Fibroblast of the aortic adventitia (primary cell): ENCODE data around the gene STIMATE. TPM values are rescaled to one million over a fixed set of nuclear protein-coding genes. Genes with fewer than 3 reads are reported as not detected.

Experiments
- DNase-seq: peaks from one replicate; pipeline ENCODE4 v3.0.0-alpha.2; 2010; ENCODE audit warnings: low read depth
- H3K4me3 ChIP-seq: 2 replicates; pipeline ENCODE4 v1.5.1; 2011; ENCODE audit warnings: low read depth, mild to moderate bottlenecking, control low read depth, low read length, moderate library complexity
- total RNA-seq: library from RNA; depleted of rRNA; stranded (reverse); fragments of >200 nt; gene quantifications from 2 replicates; pipeline ENCODE4 v1.2.3, GENCODE V29; 2012; ENCODE audit warnings: low replicate concordance
- TF ChIP-seq, protein P1 (sequence below): IDR thresholded peaks from 2 replicates; pipeline ENCODE4 v1.5.1; 2011; ENCODE audit warnings: mild to moderate bottlenecking, low read length, control low read depth, inconsistent platforms; ENCODE audit not compliant: insufficient read depth

STIMATE gene
- total RNA-seq, 1 donor: 13.1 TPM

DNA sequence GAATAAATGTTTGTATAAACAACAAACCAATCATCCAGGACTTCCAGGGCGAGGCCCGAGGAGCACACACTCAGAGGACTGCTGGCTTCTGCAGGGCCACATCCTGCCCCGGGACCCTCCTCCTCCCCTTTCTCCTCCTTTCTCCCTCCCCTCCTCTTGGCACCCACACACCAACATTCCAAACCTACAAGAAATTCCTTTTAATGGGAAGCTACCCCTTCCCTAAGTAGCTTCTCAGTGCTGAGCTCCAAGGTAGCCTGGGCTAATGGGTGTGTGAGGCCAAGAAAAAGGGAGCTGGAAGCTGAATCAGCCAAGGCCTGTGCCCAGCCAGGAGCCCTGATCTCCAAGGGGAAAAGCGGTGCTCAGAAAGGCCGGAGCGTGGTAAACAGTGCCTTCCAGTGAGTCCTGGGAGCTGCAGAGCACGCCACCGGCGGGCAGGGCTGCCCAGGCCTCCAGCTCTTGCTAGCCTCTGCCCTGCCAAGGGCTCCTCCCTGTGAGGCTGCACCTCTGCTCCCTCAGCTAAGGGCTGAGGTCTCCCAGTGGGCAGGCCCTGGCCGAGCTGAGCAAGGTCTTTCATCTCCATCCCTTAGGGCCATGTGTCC lies 98.9 kb downstream of the STIMATE start:
- TF ChIP-seq, protein P1, sequence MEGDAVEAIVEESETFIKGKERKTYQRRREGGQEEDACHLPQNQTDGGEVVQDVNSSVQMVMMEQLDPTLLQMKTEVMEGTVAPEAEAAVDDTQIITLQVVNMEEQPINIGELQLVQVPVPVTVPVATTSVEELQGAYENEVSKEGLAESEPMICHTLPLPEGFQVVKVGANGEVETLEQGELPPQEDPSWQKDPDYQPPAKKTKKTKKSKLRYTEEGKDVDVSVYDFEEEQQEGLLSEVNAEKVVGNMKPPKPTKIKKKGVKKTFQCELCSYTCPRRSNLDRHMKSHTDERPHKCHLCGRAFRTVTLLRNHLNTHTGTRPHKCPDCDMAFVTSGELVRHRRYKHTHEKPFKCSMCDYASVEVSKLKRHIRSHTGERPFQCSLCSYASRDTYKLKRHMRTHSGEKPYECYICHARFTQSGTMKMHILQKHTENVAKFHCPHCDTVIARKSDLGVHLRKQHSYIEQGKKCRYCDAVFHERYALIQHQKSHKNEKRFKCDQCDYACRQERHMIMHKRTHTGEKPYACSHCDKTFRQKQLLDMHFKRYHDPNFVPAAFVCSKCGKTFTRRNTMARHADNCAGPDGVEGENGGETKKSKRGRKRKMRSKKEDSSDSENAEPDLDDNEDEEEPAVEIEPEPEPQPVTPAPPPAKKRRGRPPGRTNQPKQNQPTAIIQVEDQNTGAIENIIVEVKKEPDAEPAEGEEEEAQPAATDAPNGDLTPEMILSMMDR: no peak
- peak; percentile 9 for DNase-seq
- H3K4me3 ChIP-seq: no peak overlapping the region

DNA sequence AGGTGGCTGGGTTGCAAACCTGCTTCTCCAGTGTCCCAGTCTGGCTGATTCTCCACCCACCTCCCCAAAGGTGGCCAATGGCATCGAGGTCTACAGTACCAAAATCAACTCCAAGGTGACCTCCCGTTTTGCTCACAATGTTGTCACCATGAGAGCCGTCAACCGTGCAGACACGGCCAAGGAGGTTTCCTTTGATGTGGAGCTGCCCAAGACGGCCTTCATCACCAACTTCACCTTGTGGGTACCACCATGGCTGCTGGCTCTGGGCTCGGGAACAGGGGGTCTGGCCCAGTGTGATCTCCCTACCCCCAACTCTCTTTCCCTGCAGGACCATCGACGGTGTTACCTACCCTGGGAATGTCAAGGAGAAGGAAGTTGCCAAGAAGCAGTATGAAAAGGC lies 100.9 kb downstream of the STIMATE start:
- no peak for DNase-seq
- TF ChIP-seq, protein P1: no peak
- no peak overlapping the region for H3K4me3 ChIP-seq

DNA sequence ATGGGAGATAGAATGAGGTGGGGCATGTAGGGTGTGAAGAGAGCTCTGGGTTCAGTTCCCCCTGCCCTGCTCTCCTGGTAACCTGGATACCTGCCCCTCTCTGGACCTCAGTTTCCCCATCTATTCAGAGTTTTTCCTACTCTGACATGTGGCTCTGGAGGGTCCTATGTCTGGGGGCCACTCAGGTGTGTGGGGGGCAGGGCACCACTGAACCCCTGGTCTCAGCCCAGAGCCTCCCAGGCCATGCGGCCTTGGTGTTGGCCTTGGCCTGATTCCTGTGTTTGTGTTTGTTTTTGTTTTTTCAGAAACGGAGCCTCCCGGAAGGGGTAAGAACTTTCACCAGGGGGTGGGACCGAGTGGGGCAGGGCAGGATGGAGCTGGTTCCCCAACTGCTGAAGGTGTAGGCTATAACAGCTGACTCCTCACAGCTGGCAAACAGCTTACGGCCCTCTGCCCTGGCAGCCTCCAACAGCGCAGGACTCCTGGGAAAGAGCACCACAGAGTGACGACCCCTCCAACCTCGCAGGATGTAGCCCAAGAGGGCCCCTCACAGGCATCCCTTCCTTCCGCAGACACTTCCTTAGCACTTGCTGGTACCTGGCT lies 101.9 kb downstream of the STIMATE start:
- TF ChIP-seq, protein P1: no peak
- no peak for DNase-seq
- H3K4me3 ChIP-seq: no peak overlapping the region

DNA sequence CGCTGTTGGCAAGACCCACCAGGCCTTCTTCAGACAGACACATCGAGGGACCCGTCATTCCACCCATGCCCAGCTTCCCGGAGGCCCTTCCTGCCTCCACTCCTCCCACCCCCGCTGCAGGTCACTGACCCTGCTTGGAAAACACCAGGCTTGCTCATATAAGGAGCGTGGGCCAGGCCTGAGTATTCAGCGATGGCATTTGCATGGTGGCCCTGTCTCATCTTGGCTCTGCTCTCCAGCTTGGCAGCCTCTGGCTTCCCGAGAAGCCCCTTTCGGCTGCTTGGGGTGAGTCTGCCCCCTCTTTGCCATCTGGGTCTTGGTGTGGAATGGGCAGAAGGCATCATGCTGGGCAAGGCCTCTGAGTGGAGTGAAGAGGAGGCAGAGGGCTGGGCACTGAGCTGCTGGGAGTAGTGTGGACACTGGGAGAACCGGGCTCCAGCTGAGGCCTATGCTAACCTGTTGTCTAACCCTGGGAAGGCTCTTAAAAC lies 102.7 kb downstream of the STIMATE start, which contains the start of gene ITIH3:
Gene ITIH3 (plus strand): TSS at position 185 of the 488 bp plus-strand sequence. CDS start 8 bp downstream, at position 193.
- TF ChIP-seq, protein P1: no peak
- no peak for DNase-seq

DNA sequence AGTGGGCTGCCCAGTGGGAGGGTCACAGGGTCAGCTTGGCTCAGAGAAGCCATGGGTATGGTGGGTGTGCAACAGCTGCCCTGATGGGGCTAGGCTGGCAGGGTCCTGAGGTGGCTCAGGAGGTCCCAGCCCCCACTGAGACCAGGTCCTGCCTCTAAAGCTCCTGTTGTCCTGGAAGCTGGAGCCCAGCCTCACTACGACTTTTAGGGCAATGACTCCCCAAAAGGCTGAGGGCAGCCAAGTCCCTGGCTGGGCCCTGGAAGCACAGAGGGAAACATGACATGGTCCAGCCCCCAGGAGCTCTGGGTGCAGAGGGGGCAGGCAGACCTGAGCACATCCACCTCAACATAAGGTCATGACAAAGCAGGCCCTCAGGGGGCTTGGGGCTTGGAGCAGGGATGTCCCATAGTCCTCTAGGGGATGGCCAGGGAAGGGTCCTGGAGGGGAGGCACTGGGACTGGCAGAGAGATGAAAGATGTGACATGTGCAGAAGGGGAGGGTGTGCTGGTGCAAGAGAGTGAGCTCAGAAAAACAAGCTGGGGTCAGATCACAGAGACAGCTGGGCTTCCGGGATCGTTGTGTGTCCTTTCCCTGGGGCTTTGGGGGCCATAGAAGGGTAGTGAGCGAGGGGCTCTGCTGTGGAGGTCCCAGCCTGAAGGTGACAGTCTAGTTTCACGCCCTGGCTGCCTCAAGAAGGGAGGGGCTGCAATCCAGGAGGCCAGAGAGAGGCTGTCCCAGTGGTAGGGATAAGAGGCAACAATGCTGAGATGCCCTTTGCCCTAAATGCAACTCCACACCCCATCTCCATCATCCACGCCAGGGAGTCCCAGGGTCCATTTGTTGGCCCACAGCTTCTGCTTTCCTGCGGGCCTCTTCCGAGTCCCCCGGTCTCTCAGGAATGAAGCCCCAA lies 103.4 kb downstream of the STIMATE start:
- no peak for DNase-seq
- H3K4me3 ChIP-seq: no peak overlapping the region
- TF ChIP-seq, protein P1: no peak

More for the DNA sequence above, 102.7 kb downstream of the STIMATE start, which contains the start of gene ITIH3:
- H3K4me3 ChIP-seq: no peak within 1 kb of the TSS

DNA sequence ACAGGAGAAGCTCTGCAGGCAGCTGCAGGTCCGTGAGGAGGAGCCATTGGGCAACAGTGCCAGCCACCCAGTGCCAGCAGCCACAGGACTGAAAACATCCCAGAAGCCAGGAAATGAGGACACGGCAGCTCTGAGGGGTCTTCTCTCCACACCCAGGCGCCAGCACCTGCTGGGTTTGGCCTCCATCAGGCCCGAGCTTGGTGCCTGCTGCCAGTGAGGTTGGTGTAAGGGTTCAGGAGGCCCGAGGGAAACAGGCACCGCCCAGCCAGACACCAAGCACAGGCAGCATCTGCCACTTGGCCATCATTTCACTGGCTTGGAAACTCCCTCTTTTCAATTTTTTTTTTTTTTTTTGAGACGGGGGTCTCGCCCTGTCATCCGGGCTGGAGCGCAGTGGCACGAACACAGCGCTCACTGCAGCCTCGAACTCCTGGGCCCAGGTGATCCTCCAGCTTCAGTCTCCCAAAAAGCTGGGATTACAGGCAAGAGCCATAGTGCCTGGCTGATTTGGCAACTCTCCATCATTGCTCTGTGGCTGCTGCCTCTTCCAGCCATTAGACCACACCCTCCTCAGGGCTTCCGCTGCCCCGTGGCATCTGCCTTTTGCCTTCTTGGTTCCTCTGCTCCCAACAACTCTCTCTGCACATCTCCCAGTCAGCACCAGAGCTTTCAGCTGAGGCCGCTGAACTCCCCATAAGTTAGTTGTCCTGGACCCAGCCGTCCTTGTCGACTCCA lies 104.2 kb downstream of the STIMATE start:
- DNase-seq: peak; percentile 46
- TF ChIP-seq, protein P1: no peak
- no peak overlapping the region for H3K4me3 ChIP-seq
